ENCODE results near the gene SRGAP1. TPM values are rescaled to one million over a fixed set of nuclear protein-coding genes. Genes with fewer than 3 reads are reported as not detected.

Gene SRGAP1
- polyA plus RNA-seq, 1 donor (not counting 4 experiments of a cell fraction or from before 2014, with no cell fraction given): 4.5 TPM

DNA sequence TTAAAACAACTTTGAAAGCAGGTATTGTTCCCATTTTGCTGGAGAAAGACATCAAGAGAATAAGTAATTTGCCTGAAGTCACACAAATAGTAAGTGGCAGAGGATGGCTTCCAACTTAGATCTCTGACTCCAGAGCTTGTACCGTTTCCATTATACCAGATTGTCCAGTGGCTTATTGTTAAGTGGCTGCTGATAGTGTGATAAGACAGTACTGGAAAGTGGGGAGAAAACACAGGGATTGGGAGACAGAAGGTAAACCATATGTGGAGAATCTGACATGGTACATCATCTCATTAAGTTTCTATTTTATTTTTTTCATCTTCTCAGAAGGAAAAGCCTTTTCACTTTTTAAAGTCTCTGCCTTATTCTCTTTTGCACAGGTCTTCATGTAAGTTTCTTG, 108.5 kb downstream of the SRGAP1 start:
- no peak for TF ChIP-seq EZH2 (IDR thresholded peaks at IDR 0.05; ENCODE audit: low read length)
- no peak for TF ChIP-seq CTCF (optimal IDR thresholded peaks at IDR 0.05 in 1 of 3, IDR thresholded peaks at IDR 0.05 in 1 of 3, conservative IDR thresholded peaks at IDR 0.05 in 1 of 3; ENCODE audit: extremely low read depth in 1 of 3, insufficient read depth in 2 of 3, low read length in 3 of 3)
- H3K4me1 ChIP-seq (ENCODE audit: control insufficient read depth, extremely low read depth, insufficient read depth, low read length): no peaks in the 10 kb centered on the region
- H3K9me1 ChIP-seq (ENCODE audit: control insufficient read depth, extremely low read depth, insufficient read depth, low read length): no peaks in the 10 kb centered on the region
- no peaks in the 10 kb centered on the region for H3K9me3 ChIP-seq (ENCODE audit: control insufficient read depth, low read depth, low read length)
- no peak overlapping the region for H3K27ac ChIP-seq (ENCODE audit: control insufficient read depth, insufficient read depth, low read length)
- H2AFZ ChIP-seq (ENCODE audit: control insufficient read depth, low read length): no peak overlapping the region
- DNase-seq (ENCODE audit: low read depth, low spot score) (no peak), FAIRE-seq (no peak)
- no peak overlapping the region for H3K4me2 ChIP-seq (ENCODE audit: control insufficient read depth, extremely low read depth, insufficient read depth, low read depth, low read length)
- no peaks in the 10 kb centered on the region for H3K27me3 ChIP-seq (ENCODE audit: control insufficient read depth, extremely low read depth, insufficient read depth, low read length)
- peaks cover 0 to 3% of the 10 kb centered on the region in 2 experiments for H3K36me3 ChIP-seq (ENCODE audit: control insufficient read depth in 2 of 2, extremely low read depth in 1 of 2, insufficient read depth in 2 of 2, low read length in 2 of 2)
- H3K4me3 ChIP-seq (ENCODE audit: control insufficient read depth in 2 of 3, extremely low read depth in 1 of 3, insufficient read depth in 2 of 3, low read depth in 1 of 3, low read length in 3 of 3): no peak overlapping the region
- dilution Hi-C loops (cut with MboI; ENCODE audit: extremely low pct_ligation_motif_present, low sequenced_read_pairs): no loop called here
- H3K9ac ChIP-seq (ENCODE audit: control insufficient read depth, extremely low read depth, insufficient read depth, low read length): no peak overlapping the region
- no peaks in the 10 kb centered on the region for H4K20me1 ChIP-seq (ENCODE audit: control insufficient read depth, extremely low read depth, insufficient read depth, low read length)
- peaks cover 9% of the 10 kb centered on the region for H3K79me2 ChIP-seq (ENCODE audit: control insufficient read depth, insufficient read depth, low read length)

DNA sequence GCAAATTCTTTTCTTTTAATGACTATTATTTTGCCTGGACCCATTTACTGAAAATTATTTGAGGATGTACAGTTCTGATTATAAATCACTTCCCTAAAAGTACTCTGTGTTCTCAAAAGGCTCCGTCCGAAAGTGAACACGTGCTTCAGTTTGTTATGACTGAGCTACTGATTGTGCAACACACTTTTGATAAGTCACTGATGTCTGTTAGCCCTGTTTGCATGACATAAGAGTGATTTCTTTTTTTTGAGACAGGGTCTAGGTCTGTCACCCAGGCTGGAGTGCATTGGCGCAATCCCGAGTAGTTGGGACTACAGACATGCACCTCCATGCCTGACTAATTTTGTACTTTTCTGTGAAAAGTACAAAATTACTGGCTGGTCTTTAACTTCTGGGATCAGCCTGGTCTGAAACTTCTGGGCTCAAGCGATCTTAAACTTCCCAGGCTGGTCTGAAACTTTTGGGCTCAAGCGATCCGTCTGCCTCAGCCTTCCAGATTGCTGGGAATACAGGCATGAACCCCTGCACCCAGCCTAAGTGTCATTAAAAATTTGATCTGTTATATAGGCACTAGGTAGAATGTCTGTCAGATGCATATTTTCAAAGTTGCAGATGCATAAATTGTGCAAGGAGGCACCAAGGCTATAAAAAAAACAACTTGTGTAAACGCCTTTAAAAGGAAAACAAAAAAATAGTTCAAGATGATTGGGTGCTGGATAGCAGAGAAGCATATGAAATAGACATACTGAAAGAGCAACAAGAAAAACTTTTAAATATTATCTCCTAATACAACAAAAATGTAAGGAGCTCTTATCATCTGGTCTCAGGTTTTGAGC, 111.5 kb downstream of the SRGAP1 start:
- Histone ChIP-seq H3K9ac (ENCODE audit: control insufficient read depth, extremely low read depth, insufficient read depth, low read length) (no peak overlapping the region), H3K79me2 (ENCODE audit: control insufficient read depth, insufficient read depth, low read length) (peaks cover 11% of the 10 kb centered on the region), H2AFZ (ENCODE audit: control insufficient read depth, low read length) (no peak overlapping the region), H4K20me1 (ENCODE audit: control insufficient read depth, extremely low read depth, insufficient read depth, low read length) (no peaks in the 10 kb centered on the region), H3K36me3 (ENCODE audit: control insufficient read depth in 2 of 2, extremely low read depth in 1 of 2, insufficient read depth in 2 of 2, low read length in 2 of 2) (no peaks in the 10 kb centered on the region), H3K27me3 (ENCODE audit: control insufficient read depth, extremely low read depth, insufficient read depth, low read length) (no peaks in the 10 kb centered on the region), H3K27ac (ENCODE audit: control insufficient read depth, insufficient read depth, low read length) (no peak overlapping the region), H3K9me1 (ENCODE audit: control insufficient read depth, extremely low read depth, insufficient read depth, low read length) (no peaks in the 10 kb centered on the region), H3K4me2 (ENCODE audit: control insufficient read depth, extremely low read depth, insufficient read depth, low read depth, low read length) (no peak overlapping the region), H3K4me1 (ENCODE audit: control insufficient read depth, extremely low read depth, insufficient read depth, low read length) (no peaks in the 10 kb centered on the region), H3K9me3 (ENCODE audit: control insufficient read depth, low read depth, low read length) (no peaks in the 10 kb centered on the region), H3K4me3 (ENCODE audit: control insufficient read depth in 2 of 3, extremely low read depth in 1 of 3, insufficient read depth in 2 of 3, low read depth in 1 of 3, low read length in 3 of 3) (no peak overlapping the region)
- dilution Hi-C loops (cut with MboI; ENCODE audit: extremely low pct_ligation_motif_present, low sequenced_read_pairs): no loop called here
- TF ChIP-seq CTCF (optimal IDR thresholded peaks at IDR 0.05 in 1 of 3, IDR thresholded peaks at IDR 0.05 in 1 of 3, conservative IDR thresholded peaks at IDR 0.05 in 1 of 3; ENCODE audit: extremely low read depth in 1 of 3, insufficient read depth in 2 of 3, low read length in 3 of 3): no peak
- TF ChIP-seq EZH2 (IDR thresholded peaks at IDR 0.05; ENCODE audit: low read length): no peak
- FAIRE-seq (no peak), DNase-seq (ENCODE audit: low read depth, low spot score) (no peak)
